T-helper 17 cell (primary cell): Measurements from ENCODE around the gene DEGS1. TPM values are rescaled to one million over a fixed set of nuclear protein-coding genes. Genes with fewer than 3 reads are reported as not detected.

Experiments used
- ATAC-seq: fragments of 150-1000 bp; cut with Tn5 transposase; 2 replicates; pipeline ENCODE4 v1.10.0; 2021; ENCODE audit warnings: mild to moderate bottlenecking, moderate library complexity
- DNase-seq, 3 donors: peaks; one replicate each; pipeline versions ENCODE4 v3.0.0 to v3.0.0-alpha.2; 2020 to 2021
- H3K9me3 ChIP-seq: one replicate; pipeline ENCODE4 v1.7.0; 2013; ENCODE audit warnings: low read length, mild to moderate bottlenecking; ENCODE audit not compliant: control insufficient read depth, poor library complexity, severe bottlenecking
- H3K27ac Mint-ChIP-seq: one replicate; pipeline ENCODE4 v1.8.0; 2022; ENCODE audit warnings: mild to moderate bottlenecking, moderate library complexity, mixed read lengths
- H3K27me3 Mint-ChIP-seq: one replicate; pipeline ENCODE4 v1.8.0; 2022; ENCODE audit warnings: mixed read lengths
- H3K36me3 Mint-ChIP-seq: one replicate; pipeline ENCODE4 v1.8.0; 2022; ENCODE audit warnings: low read depth, mixed read lengths
- H3K4me1 Mint-ChIP-seq: one replicate; pipeline ENCODE4 v1.8.0; 2022; ENCODE audit warnings: mild to moderate bottlenecking, mixed read lengths
- H3K4me3 Mint-ChIP-seq: one replicate; pipeline ENCODE4 v1.8.0; 2022; ENCODE audit warnings: mild to moderate bottlenecking, moderate library complexity, mixed read lengths
- total RNA-seq, 4 donors: library from RNA in 2 of 4; stranded (reverse) in 2 of 4; gene quantifications; one replicate each; pipeline ENCODE4 v1.2.3 and lab custom pipeline; 2022 to 2026

DEGS1 gene
- total RNA-seq, 2 donors from 2014 or later: 50.7 to 53.8 TPM

DNA sequence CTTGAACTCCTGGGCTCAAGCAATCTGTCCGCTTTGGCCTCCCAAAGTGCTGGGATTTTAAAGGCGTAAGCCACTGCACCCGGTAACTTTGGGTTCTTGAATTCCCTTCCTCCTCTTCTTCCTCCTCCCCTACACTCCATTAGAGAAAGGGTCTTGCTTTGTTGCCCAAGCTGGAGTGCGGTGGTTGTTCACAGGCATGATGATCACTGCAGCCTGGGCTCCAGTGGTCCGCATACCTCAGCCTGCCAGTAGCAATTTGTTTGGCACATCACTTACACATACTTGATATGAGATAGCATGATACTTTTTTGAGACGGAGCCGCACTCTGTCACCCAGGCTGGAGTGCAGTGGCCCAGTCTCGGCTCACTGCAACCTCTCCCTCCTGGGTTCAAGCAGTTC, 2.2 kb downstream of the DEGS1 start:
- Mint-ChIP-seq H3K27ac (peak overlapping the region; percentile 89), H3K4me1 (peaks cover 46% of the 10 kb centered on the region), H3K4me3 (peak overlapping the region; percentile 92), H3K27me3 (no peaks in the 10 kb centered on the region), H3K36me3 (peaks cover 3% of the 10 kb centered on the region)
- DNase-seq (no peak), ATAC-seq (no peak)
- no peaks in the 10 kb centered on the region for H3K9me3 ChIP-seq

- peak overlapping the region; percentile 15 for H3K4me3 Mint-ChIP-seq
- no peak for ATAC-seq
- no peaks in the 10 kb centered on the region for H3K9me3 ChIP-seq
- peak overlapping the region; percentile 62 for H3K27ac Mint-ChIP-seq
- no peak for DNase-seq
- peaks cover 30% of the 10 kb centered on the region for H3K4me1 Mint-ChIP-seq
- no peaks in the 10 kb centered on the region for H3K27me3 Mint-ChIP-seq
- H3K36me3 Mint-ChIP-seq: no peaks in the 10 kb centered on the region
Observed at GRCh38 chr1:224188286-224188685, 5.2 kb downstream of the DEGS1 start.

DNA sequence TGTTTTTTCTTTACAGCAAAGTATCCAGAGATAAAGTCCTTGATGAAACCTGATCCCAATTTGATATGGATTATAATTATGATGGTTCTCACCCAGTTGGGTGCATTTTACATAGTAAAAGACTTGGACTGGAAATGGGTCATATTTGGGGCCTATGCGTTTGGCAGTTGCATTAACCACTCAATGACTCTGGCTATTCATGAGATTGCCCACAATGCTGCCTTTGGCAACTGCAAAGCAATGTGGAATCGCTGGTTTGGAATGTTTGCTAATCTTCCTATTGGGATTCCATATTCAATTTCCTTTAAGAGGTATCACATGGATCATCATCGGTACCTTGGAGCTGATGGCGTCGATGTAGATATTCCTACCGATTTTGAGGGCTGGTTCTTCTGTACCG, 6.5 kb downstream of the DEGS1 start:
- DNase-seq: no peak
- Mint-ChIP-seq H3K27me3 (no peaks in the 10 kb centered on the region), H3K4me3 (peak overlapping the region; percentile 2), H3K27ac (no peak overlapping the region), H3K4me1 (peaks cover 25% of the 10 kb centered on the region), H3K36me3 (no peaks in the 10 kb centered on the region)
- no peak for ATAC-seq
- no peaks in the 10 kb centered on the region for H3K9me3 ChIP-seq

- no peaks in the 10 kb centered on the region for H3K27me3 Mint-ChIP-seq
- peak; percentile 50 for ATAC-seq
- H3K9me3 ChIP-seq: no peaks in the 10 kb centered on the region
- H3K36me3 Mint-ChIP-seq: no peaks in the 10 kb centered on the region
- H3K27ac Mint-ChIP-seq: peak overlapping the region; percentile 56
- DNase-seq: no peak
- H3K4me3 Mint-ChIP-seq: no peak overlapping the region
- H3K4me1 Mint-ChIP-seq: peaks cover 16% of the 10 kb centered on the region
Observed at GRCh38 chr1:224192082-224192788, 9.2 kb downstream of the DEGS1 start.

- H3K9me3 ChIP-seq: no peaks in the 10 kb centered on the region
- DNase-seq: no peak
- no peaks in the 10 kb centered on the region for H3K27me3 Mint-ChIP-seq
- no peak overlapping the region for H3K27ac Mint-ChIP-seq
- H3K4me3 Mint-ChIP-seq: no peak overlapping the region
- peaks cover 18% of the 10 kb centered on the region for H3K4me1 Mint-ChIP-seq
- no peak for ATAC-seq
- H3K36me3 Mint-ChIP-seq: no peaks in the 10 kb centered on the region
Observed at GRCh38 chr1:224193319-224193966, 10.4 kb downstream of the DEGS1 start.

GRCh38 chr1:224196813-224197600, 14.0 kb downstream of the DEGS1 start:
- ATAC-seq: no peak
- no peak overlapping the region for H3K4me3 Mint-ChIP-seq
- DNase-seq: no peak
- H3K27me3 Mint-ChIP-seq: no peaks in the 10 kb centered on the region
- peak overlapping the region; percentile 34 for H3K27ac Mint-ChIP-seq
- H3K36me3 Mint-ChIP-seq: no peaks in the 10 kb centered on the region
- H3K9me3 ChIP-seq: no peaks in the 10 kb centered on the region
- H3K4me1 Mint-ChIP-seq: peaks cover 7% of the 10 kb centered on the region

GRCh38 chr1:224198572-224198971, 15.5 kb downstream of the DEGS1 start:
- Mint-ChIP-seq H3K4me1 (peaks cover 7% of the 10 kb centered on the region), H3K4me3 (no peak overlapping the region), H3K27me3 (no peaks in the 10 kb centered on the region), H3K27ac (no peak overlapping the region), H3K36me3 (no peaks in the 10 kb centered on the region)
- ATAC-seq (no peak), DNase-seq (no peak)
- no peaks in the 10 kb centered on the region for H3K9me3 ChIP-seq

DNA sequence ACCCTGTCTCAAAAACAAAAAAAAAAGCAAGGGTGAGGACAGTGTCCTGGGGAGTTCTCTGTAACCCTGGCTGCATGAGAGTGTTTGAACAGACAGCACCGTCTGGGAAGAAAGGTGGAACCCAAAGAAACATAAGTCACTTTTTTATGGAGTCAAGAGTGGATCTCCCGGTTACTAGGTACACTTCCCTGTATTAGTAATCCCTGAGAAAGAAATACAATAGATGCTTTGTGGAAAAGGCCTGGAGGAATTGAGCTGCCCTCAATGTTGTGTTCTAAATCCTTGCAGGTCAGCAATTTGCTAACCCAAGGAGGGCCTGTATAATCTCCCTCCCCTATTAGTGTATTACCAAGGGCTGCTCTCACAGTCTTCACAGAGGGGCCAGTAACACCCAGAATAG, 16.6 kb downstream of the DEGS1 start:
- DNase-seq: no peak
- Mint-ChIP-seq H3K4me1 (peaks cover 7% of the 10 kb centered on the region), H3K36me3 (no peaks in the 10 kb centered on the region), H3K4me3 (no peak overlapping the region), H3K27ac (no peak overlapping the region), H3K27me3 (no peaks in the 10 kb centered on the region)
- H3K9me3 ChIP-seq: no peaks in the 10 kb centered on the region
- ATAC-seq: no peak

DNA sequence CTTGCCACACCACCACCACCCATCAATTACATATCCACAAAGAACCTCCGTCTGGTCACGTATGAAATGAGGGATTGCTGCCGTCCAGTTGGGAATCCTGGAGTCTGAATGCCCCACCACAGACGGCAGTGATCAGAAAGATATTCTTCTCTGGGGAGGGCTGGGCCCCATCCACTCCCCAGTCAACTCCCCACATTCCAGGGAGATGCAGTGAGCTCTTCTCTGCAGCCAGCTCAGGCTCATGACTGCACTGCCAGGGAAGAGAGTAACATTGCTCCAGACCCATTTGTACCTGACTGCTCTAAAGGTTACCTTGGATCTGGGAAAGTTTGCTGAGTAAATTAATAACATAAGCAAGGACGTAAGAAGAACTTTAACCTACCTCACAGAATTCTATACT, 18.3 kb downstream of the DEGS1 start:
- H3K9me3 ChIP-seq: no peaks in the 10 kb centered on the region
- ATAC-seq (no peak), DNase-seq (no peak)
- Mint-ChIP-seq H3K27me3 (no peaks in the 10 kb centered on the region), H3K36me3 (no peaks in the 10 kb centered on the region), H3K4me1 (peaks cover 6% of the 10 kb centered on the region), H3K27ac (no peak overlapping the region), H3K4me3 (no peak overlapping the region)

GRCh38 chr1:224201853-224202252, 18.8 kb downstream of the DEGS1 start:
- no peak overlapping the region for H3K4me3 Mint-ChIP-seq
- no peaks in the 10 kb centered on the region for H3K27me3 Mint-ChIP-seq
- H3K36me3 Mint-ChIP-seq: no peaks in the 10 kb centered on the region
- no peaks in the 10 kb centered on the region for H3K9me3 ChIP-seq
- no peak for ATAC-seq
- H3K27ac Mint-ChIP-seq: no peak overlapping the region
- no peak for DNase-seq
- peaks cover 6% of the 10 kb centered on the region for H3K4me1 Mint-ChIP-seq

- H3K4me1 Mint-ChIP-seq: peaks cover 3% of the 10 kb centered on the region
- no peak for DNase-seq
- H3K27me3 Mint-ChIP-seq: no peaks in the 10 kb centered on the region
- no peaks in the 10 kb centered on the region for H3K36me3 Mint-ChIP-seq
- peak; percentile 57 for ATAC-seq
- H3K4me3 Mint-ChIP-seq: no peak overlapping the region
- H3K27ac Mint-ChIP-seq: no peak overlapping the region
- no peaks in the 10 kb centered on the region for H3K9me3 ChIP-seq
Observed at GRCh38 chr1:224203243-224204016, 20.4 kb downstream of the DEGS1 start.

DNA sequence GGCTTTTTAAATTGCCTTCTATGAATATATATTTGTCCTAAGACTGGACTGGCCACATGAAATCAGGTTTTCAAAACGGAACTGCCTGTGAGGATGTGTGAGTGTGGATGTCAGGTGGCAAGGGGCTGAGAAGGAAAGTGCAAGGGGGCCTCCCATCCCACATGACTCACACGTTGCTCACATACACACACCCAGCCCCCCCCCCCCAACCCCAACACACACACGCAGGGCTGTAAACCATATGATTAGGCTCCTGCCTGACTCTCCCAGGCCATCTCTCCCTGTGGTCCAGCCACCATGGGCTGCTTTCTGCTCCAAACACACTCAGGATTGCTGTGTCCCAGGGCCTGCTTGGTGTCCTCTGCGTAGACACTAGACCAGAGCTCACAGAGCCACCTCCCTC, 22.4 kb downstream of the DEGS1 start:
- Mint-ChIP-seq H3K27ac (peak overlapping the region; percentile 24), H3K4me3 (peak overlapping the region; percentile 77), H3K4me1 (peaks cover 3% of the 10 kb centered on the region), H3K27me3 (no peaks in the 10 kb centered on the region), H3K36me3 (no peaks in the 10 kb centered on the region)
- peak; percentile 48 for ATAC-seq
- DNase-seq: no peak
- H3K9me3 ChIP-seq: no peaks in the 10 kb centered on the region
